Liver (tissue), 9 donors: ENCODE measurements around the gene LAMTOR1. TPM values are rescaled to one million over a fixed set of nuclear protein-coding genes. Genes with fewer than 3 reads are reported as not detected.

Source experiments
- DNase-seq: peaks from one replicate; pipeline ENCODE4 v3.0.0-alpha.2; 2017; ENCODE audit warnings: low spot score
- H3K27ac ChIP-seq, 2 donors: one replicate each; pipeline ENCODE4 v1.7.0; 2013; ENCODE audit warnings: inconsistent platforms in 2 of 2, low read length in 2 of 2, control low read depth in 1 of 2, low read depth in 1 of 2, mild to moderate bottlenecking in 1 of 2
- H3K27me3 ChIP-seq, 4 donors: one replicate each; pipeline versions ENCODE4 v1.6.1 to v1.7.0; 2013; ENCODE audit warnings: low read length in 3 of 4, inconsistent platforms in 1 of 4, mild to moderate bottlenecking in 1 of 4, moderate library complexity in 1 of 4; ENCODE audit not compliant: control insufficient read depth in 4 of 4, insufficient read depth in 4 of 4
- H3K36me3 ChIP-seq, 4 donors: one replicate each; pipeline versions ENCODE4 v1.6.1 to v1.7.0; 2013; ENCODE audit warnings: low read length in 3 of 4, mild to moderate bottlenecking in 3 of 4, low read depth in 1 of 4, moderate library complexity in 1 of 4; ENCODE audit not compliant: control insufficient read depth in 4 of 4, insufficient read depth in 3 of 4
- H3K4me1 ChIP-seq, 4 donors: one replicate each; pipeline versions ENCODE4 v1.6.1 to v1.7.0; 2013; ENCODE audit warnings: low read length in 3 of 4, mild to moderate bottlenecking in 3 of 4, moderate library complexity in 1 of 4; ENCODE audit not compliant: control insufficient read depth in 4 of 4, insufficient read depth in 4 of 4
- H3K4me3 ChIP-seq, 3 donors: one replicate each; pipeline versions ENCODE4 v1.6.1 to v1.7.0; 2013; ENCODE audit warnings: low read length in 3 of 3, control low read depth in 1 of 3, low read depth in 1 of 3, mild to moderate bottlenecking in 1 of 3
- H3K9ac ChIP-seq, 2 donors: one replicate each; pipeline ENCODE4 v1.7.0; 2013; ENCODE audit warnings: low read length in 2 of 2, mild to moderate bottlenecking in 2 of 2, moderate library complexity in 2 of 2, control low read depth in 1 of 2, low read depth in 1 of 2
- H3K9me3 ChIP-seq, 4 donors: one replicate each; pipeline versions ENCODE4 v1.6.1 to v1.7.0; 2013; ENCODE audit warnings: low read length in 3 of 4; ENCODE audit not compliant: control insufficient read depth in 4 of 4
- ATF3 ChIP-seq: IDR thresholded peaks from 2 replicates; pipeline ENCODE4 v1.6.1; 2016; ENCODE audit warnings: antibody characterized with exemption
- CTCF ChIP-seq: fragments of 150-350 bp; IDR thresholded peaks from 2 replicates; pipeline ENCODE4 v1.5.1; 2017; ENCODE audit warnings: improper control_type of control experiment, low read depth, low read length; ENCODE audit not compliant: missing input control
- EGR1 ChIP-seq, 2 donors: IDR thresholded peaks; 2 replicates each; pipeline ENCODE4 v1.6.1; 2016 to 2018; ENCODE audit warnings: antibody characterized with exemption in 2 of 2, low read depth in 2 of 2
- FOXA1 ChIP-seq: IDR thresholded peaks from 2 replicates; pipeline ENCODE4 v1.6.1; 2016; ENCODE audit warnings: antibody characterized with exemption
- FOXA2 ChIP-seq: IDR thresholded peaks from 2 replicates; pipeline ENCODE4 v1.6.1; 2016; ENCODE audit warnings: antibody characterized with exemption
- GABPA ChIP-seq, 2 donors: IDR thresholded peaks in 1 of 2; conservative IDR thresholded peaks in 1 of 2; 2 replicates each; pipeline ENCODE4 v1.6.1; 2016; ENCODE audit warnings: antibody characterized with exemption in 2 of 2, mild to moderate bottlenecking in 1 of 2, moderate library complexity in 1 of 2
- HNF4A ChIP-seq, 2 donors: conservative IDR thresholded peaks; 2 replicates each; pipeline ENCODE4 v1.6.1; 2016; ENCODE audit warnings: antibody characterized with exemption in 2 of 2, mild to moderate bottlenecking in 2 of 2
- HNF4G ChIP-seq: IDR thresholded peaks from 2 replicates; pipeline ENCODE4 v1.6.1; 2016; ENCODE audit warnings: antibody characterized with exemption
- JUND ChIP-seq, 2 donors: IDR thresholded peaks; 2 replicates each; pipeline ENCODE4 v1.6.1; 2016; ENCODE audit warnings: antibody characterized with exemption in 2 of 2
- MAX ChIP-seq: IDR thresholded peaks from 2 replicates; pipeline ENCODE4 v1.6.1; 2016; ENCODE audit warnings: antibody characterized with exemption
- NR2F2 ChIP-seq: IDR thresholded peaks from 2 replicates; pipeline ENCODE4 v1.6.1; 2016; ENCODE audit warnings: antibody characterized with exemption
- RAD21 ChIP-seq, 2 donors: IDR thresholded peaks; 2 replicates each; pipeline ENCODE4 v1.6.1; 2016; ENCODE audit warnings: antibody characterized with exemption in 2 of 2, mild to moderate bottlenecking in 2 of 2
- REST ChIP-seq: IDR thresholded peaks from 2 replicates; pipeline ENCODE4 v1.6.1; 2016; ENCODE audit warnings: antibody characterized with exemption, mild to moderate bottlenecking
- RXRA ChIP-seq, 2 donors: IDR thresholded peaks; 2 replicates each; pipeline ENCODE4 v1.6.1; 2017 to 2018; ENCODE audit warnings: antibody characterized with exemption in 2 of 2, mild to moderate bottlenecking in 1 of 2
- SP1 ChIP-seq: IDR thresholded peaks from 2 replicates; pipeline ENCODE4 v1.6.1; 2018; ENCODE audit warnings: antibody characterized with exemption, mild to moderate bottlenecking
- TAF1 ChIP-seq: conservative IDR thresholded peaks from 2 replicates; pipeline ENCODE4 v1.6.1; 2016; ENCODE audit warnings: antibody characterized with exemption, mild to moderate bottlenecking
- YY1 ChIP-seq: IDR thresholded peaks from 2 replicates; pipeline ENCODE4 v1.6.1; 2016; ENCODE audit warnings: antibody characterized with exemption, mild to moderate bottlenecking
- ZBTB33 ChIP-seq: IDR thresholded peaks from 2 replicates; pipeline ENCODE4 v1.6.1; 2016; ENCODE audit warnings: antibody characterized with exemption
- WGBS: extraction: QIAGEN DNeasy Blood & Tissue Kit; methylation state at CpG from one replicate; pipeline ENCODE4 v1.1.7; 2013; 5-methylcytosine and 5-hydroxymethylcytosine counted together
- polyA plus RNA-seq, 2 donors: library from polyadenylated mRNA; stranded (reverse) in 1 of 2; unstranded in 1 of 2; fragments of 200-250 nt in 1 of 2; fragments of >200 nt in 1 of 2; fragmentation: Nextera tagmentation in 1 of 2; extraction: Ambion mirVana in 1 of 2; gene quantifications; one replicate each; pipeline versions ENCODE4 v1.2.1 to v1.2.3, GENCODE V29; 2013 to 2015
- total RNA-seq, 2 donors: library from RNA; depleted of rRNA; stranded (reverse); fragments of >200 nt; gene quantifications; one replicate each; pipeline ENCODE4 v1.2.3, GENCODE V29; 2014
- donor health status: healthy.
- donor health status: healthy.
- donor health status: healthy.
- donor health status: healthy.
- donor health status: healthy.

LAMTOR1 gene
- total and polyA plus RNA-seq, 4 donors: 30.5 to 74.0 (median 58.6) TPM

- Histone ChIP-seq H3K9me3 (no peaks in the 10 kb centered on the region), H3K27me3 (no peaks in the 10 kb centered on the region), H3K36me3 (peaks cover 2 to 5% (median 2%) of the 10 kb centered on the region in 4 donors), H3K27ac (peak overlapping the region; percentile 63 to 70), H3K9ac (peak overlapping the region in 1 of 2 donors; percentile 17), H3K4me3 (peak overlapping the region; percentile 32 to 75 (median 50)), H3K4me1 (peaks cover 5 to 36% (median 29%) of the 10 kb centered on the region in 4 donors)
- TF ChIP-seq CTCF (no peak), RAD21 (IDR thresholded peaks at IDR 0.05) (no peak), MAX (no peak), ATF3 (no peak), ZBTB33 (no peak), HNF4A (conservative IDR thresholded peaks at IDR 0.05) (no peak), FOXA1 (no peak), FOXA2 (no peak), SP1 (no peak), RXRA (IDR thresholded peaks at IDR 0.05) (no peak), GABPA (IDR thresholded peaks at IDR 0.05 in 1 of 2, conservative IDR thresholded peaks at IDR 0.05 in 1 of 2) (no peak), HNF4G (no peak), JUND (IDR thresholded peaks at IDR 0.05) (no peak)
- 81% methylated on average over 11 of the region's 11 CpGs for WGBS
- no peak for DNase-seq
These were observed 664 bp upstream of the LAMTOR1 start for GRCh38 chr11:72103754-72104167.

- Histone ChIP-seq H3K27ac (peak overlapping the region; percentile 86 to 92), H3K4me1 (peaks cover 5 to 36% (median 29%) of the 10 kb centered on the region in 4 donors), H3K4me3 (peak overlapping the region; percentile 70 to 98 (median 95)), H3K27me3 (no peaks in the 10 kb centered on the region), H3K36me3 (peaks cover 7 to 17% (median 13%) of the 10 kb centered on the region in 4 donors), H3K9me3 (no peaks in the 10 kb centered on the region), H3K9ac (peak overlapping the region; percentile 76 to 97)
- 1% methylated on average over 9 of the region's 9 CpGs for WGBS
- DNase-seq: no peak
- TF ChIP-seq GABPA (IDR thresholded peaks at IDR 0.05 in 1 of 2, conservative IDR thresholded peaks at IDR 0.05 in 1 of 2) (no peak), YY1 (no peak), ATF3 (no peak), HNF4G (no peak), SP1 (no peak), ZBTB33 (no peak), MAX (no peak), JUND (IDR thresholded peaks at IDR 0.05) (no peak), TAF1 (no peak), EGR1 (IDR thresholded peaks at IDR 0.05; ENCODE audit: low read depth in 2 of 2) (no peak), CTCF (no peak), RXRA (IDR thresholded peaks at IDR 0.05) (no peak), RAD21 (IDR thresholded peaks at IDR 0.05) (no peak), NR2F2 (no peak), FOXA2 (no peak), REST (no peak), HNF4A (conservative IDR thresholded peaks at IDR 0.05) (no peak), FOXA1 (no peak)
These were observed 509 bp downstream of the LAMTOR1 start for GRCh38 chr11:72102631-72102945.
